Ammon's horn (tissue), 1 donor: ENCODE data around the gene XRN2.
"Not testable (repeated sequence)": the region's sequence is repeated elsewhere in the genome, so short reads cannot be mapped to it uniquely, and the experiment has no call there.

Source experiments
- DNase-seq: peaks from one replicate; pipeline ENCODE4 v3.0.0-alpha.2; 2016; ENCODE audit warnings: low spot score

The XRN2 gene

GRCh38 chr20:21423712-21424111 lies 120.6 kb downstream of the XRN2 start:
- DNase-seq, result not testable (repeated sequence)

- DNase-seq, result no peak
Measured at GRCh38 chr20:21424846-21425245, 121.7 kb downstream of the XRN2 start.

GRCh38 chr20:21430020-21430419 lies 126.9 kb downstream of the XRN2 start:
- DNase-seq, result no peak

GRCh38 chr20:21432911-21433310 lies 129.8 kb downstream of the XRN2 start:
- no peak for DNase-seq

GRCh38 chr20:21433329-21433890 lies 130.3 kb downstream of the XRN2 start:
- no peak for DNase-seq

GRCh38 chr20:21435576-21435975 lies 132.4 kb downstream of the XRN2 start:
- no peak for DNase-seq

- DNase-seq, result no peak
Measured at GRCh38 chr20:21436205-21436604, 133.1 kb downstream of the XRN2 start.

- no peak for DNase-seq
Measured at GRCh38 chr20:21437248-21437647, 134.1 kb downstream of the XRN2 start.

GRCh38 chr20:21437816-21438215 lies 134.7 kb downstream of the XRN2 start:
- DNase-seq, result no peak
